GM21619 (cell line): ENCODE results near the gene ICAM3.
"Not testable (repeated sequence)": the region's sequence is repeated elsewhere in the genome, so short reads cannot be mapped to it uniquely, and the experiment has no call there.

ENCODE experiments used
- ATAC-seq: cut with Tn5 transposase; IDR thresholded peaks from one replicate; pipeline ENCODE4 v1.9.1; 2021; ENCODE audit not compliant: unreplicated experiment

ICAM3 gene

GRCh38 chr19:10352764-10353671, 13.6 kb upstream of the ICAM3 start:
- no peak for ATAC-seq

GRCh38 chr19:10346509-10346908, 7.1 kb upstream of the ICAM3 start:
- no peak for ATAC-seq

- ATAC-seq, result no peak
Observed at GRCh38 chr19:10344780-10345179, 5.4 kb upstream of the ICAM3 start.

- ATAC-seq, result no peak
Observed at GRCh38 chr19:10343495-10343894, 4.1 kb upstream of the ICAM3 start.

- ATAC-seq, result no peak
Observed at GRCh38 chr19:10339977-10340376, 553 bp upstream of the ICAM3 start.

- peak; percentile 8 for ATAC-seq
Observed at GRCh38 chr19:10338940-10339339, 484 bp downstream of the ICAM3 start.

GRCh38 chr19:10336725-10337124, 2.7 kb downstream of the ICAM3 start:
- not testable (repeated sequence) for ATAC-seq

- no peak for ATAC-seq
Observed at GRCh38 chr19:10335352-10335985, 4.0 kb downstream of the ICAM3 start.

- no peak for ATAC-seq
Observed at GRCh38 chr19:10334588-10335351, 4.7 kb downstream of the ICAM3 start.

GRCh38 chr19:10333758-10334587, 5.5 kb downstream of the ICAM3 start:
- no peak for ATAC-seq

GRCh38 chr19:10332965-10333757, 6.3 kb downstream of the ICAM3 start, which contains the start of gene RAVER1:
RAVER1 (minus strand) TSS chr19:10333529; CDS start chr19:10333507, 22 bp downstream.
- ATAC-seq, result peak; percentile 76

GRCh38 chr19:10332158-10332964, 7.1 kb downstream of the ICAM3 start:
- no peak for ATAC-seq

- no peak for ATAC-seq
Observed at GRCh38 chr19:10329555-10329954, 9.9 kb downstream of the ICAM3 start.

GRCh38 chr19:10328558-10329429, 10.6 kb downstream of the ICAM3 start:
- ATAC-seq, result no peak

GRCh38 chr19:10327793-10328192, 11.6 kb downstream of the ICAM3 start:
- ATAC-seq, result no peak

- no peak for ATAC-seq
Observed at GRCh38 chr19:10325732-10326131, 13.7 kb downstream of the ICAM3 start.

GRCh38 chr19:10321874-10322835, 17.3 kb downstream of the ICAM3 start:
- ATAC-seq, result no peak
